ENCODE data around the gene ZMYM2.

- TF ChIP-seq IRF2 (CRISPR knock-in tag; IDR thresholded peaks at IDR 0.05; ENCODE audit: borderline replicate concordance, low read depth), result no peak
- TF ChIP-seq HMGXB4 (CRISPR knock-in tag; IDR thresholded peaks at IDR 0.05), result no peak
- TF ChIP-seq CTCF (IDR thresholded peaks at IDR 0.05), result no peak
- no peak for TF ChIP-seq KAT7 (CRISPR knock-in tag; IDR thresholded peaks at IDR 0.05; ENCODE audit: borderline replicate concordance)
- no peak for TF ChIP-seq MAX (CRISPR knock-in tag; IDR thresholded peaks at IDR 0.05)
- no peak for TF ChIP-seq ZNF671 (CRISPR knock-in tag; IDR thresholded peaks at IDR 0.05)
- TF ChIP-seq GABPB1 (CRISPR knock-in tag; IDR thresholded peaks at IDR 0.05), result no peak
- TF ChIP-seq ATF3 (CRISPR knock-in tag; conservative IDR thresholded peaks at IDR 0.05), result no peak
- TF ChIP-seq MXD4 (CRISPR knock-in tag; IDR thresholded peaks at IDR 0.05; ENCODE audit: borderline replicate concordance), result no peak
- TF ChIP-seq, protein P1, sequence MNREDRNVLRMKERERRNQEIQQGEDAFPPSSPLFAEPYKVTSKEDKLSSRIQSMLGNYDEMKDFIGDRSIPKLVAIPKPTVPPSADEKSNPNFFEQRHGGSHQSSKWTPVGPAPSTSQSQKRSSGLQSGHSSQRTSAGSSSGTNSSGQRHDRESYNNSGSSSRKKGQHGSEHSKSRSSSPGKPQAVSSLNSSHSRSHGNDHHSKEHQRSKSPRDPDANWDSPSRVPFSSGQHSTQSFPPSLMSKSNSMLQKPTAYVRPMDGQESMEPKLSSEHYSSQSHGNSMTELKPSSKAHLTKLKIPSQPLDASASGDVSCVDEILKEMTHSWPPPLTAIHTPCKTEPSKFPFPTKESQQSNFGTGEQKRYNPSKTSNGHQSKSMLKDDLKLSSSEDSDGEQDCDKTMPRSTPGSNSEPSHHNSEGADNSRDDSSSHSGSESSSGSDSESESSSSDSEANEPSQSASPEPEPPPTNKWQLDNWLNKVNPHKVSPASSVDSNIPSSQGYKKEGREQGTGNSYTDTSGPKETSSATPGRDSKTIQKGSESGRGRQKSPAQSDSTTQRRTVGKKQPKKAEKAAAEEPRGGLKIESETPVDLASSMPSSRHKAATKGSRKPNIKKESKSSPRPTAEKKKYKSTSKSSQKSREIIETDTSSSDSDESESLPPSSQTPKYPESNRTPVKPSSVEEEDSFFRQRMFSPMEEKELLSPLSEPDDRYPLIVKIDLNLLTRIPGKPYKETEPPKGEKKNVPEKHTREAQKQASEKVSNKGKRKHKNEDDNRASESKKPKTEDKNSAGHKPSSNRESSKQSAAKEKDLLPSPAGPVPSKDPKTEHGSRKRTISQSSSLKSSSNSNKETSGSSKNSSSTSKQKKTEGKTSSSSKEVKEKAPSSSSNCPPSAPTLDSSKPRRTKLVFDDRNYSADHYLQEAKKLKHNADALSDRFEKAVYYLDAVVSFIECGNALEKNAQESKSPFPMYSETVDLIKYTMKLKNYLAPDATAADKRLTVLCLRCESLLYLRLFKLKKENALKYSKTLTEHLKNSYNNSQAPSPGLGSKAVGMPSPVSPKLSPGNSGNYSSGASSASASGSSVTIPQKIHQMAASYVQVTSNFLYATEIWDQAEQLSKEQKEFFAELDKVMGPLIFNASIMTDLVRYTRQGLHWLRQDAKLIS (CRISPR knock-in tag; IDR thresholded peaks at IDR 0.05; ENCODE audit: borderline replicate concordance), result no peak
These were observed 2.5 kb upstream of the ZMYM2 start for GRCh38 chr13:19955873-19956559.
